ENCODE results near the gene ENOX2.
"Not testable (repeated sequence)": the region's sequence is repeated elsewhere in the genome, so short reads cannot be mapped to it uniquely, and the experiment has no call there.

The ENOX2 gene

GRCh38 chrX:130741584-130741983, 161.4 kb downstream of the ENOX2 start:
- no peak for DNase-seq

DNA sequence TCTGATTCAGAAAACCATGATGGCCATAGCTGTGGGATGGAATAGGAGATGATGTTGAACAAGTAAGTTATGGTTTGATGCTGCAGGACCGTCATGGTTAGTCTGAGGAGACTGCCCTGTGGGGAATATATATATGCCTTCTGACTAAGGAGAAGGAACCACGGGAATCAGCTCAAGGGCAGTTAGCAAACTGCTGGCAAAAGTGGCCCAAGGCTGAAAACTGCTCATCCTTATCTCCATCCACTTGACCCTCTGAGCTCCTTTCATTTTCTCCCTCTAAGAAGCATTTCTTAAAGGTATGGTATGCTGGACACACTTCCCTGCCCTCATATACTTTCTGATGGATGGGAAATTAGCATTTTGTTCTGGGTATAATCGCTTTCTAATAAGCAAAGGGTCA, 161.9 kb downstream of the ENOX2 start:
- DNase-seq: no peak

- no peak for DNase-seq
Observed at GRCh38 chrX:130738638-130739195, 164.3 kb downstream of the ENOX2 start.

DNA sequence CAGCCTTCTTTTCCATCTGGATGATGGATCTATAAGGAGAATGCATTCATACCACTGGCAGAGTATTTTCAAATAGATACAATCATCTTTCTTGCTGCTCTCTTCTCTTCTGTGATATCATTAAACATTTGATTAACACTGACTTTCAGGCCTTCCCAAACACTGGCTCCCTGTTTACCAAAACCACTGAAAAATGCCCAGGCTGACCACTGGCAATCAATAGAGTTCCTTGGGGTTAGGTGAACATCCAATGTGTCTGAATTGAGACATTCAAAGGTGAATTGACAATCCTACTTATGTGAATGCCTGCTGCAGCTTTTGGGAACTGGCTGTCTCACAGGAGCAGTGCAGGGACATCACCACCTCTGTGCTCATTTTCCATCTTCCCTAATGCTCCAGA, 168.3 kb downstream of the ENOX2 start:
- no peak for DNase-seq

DNA sequence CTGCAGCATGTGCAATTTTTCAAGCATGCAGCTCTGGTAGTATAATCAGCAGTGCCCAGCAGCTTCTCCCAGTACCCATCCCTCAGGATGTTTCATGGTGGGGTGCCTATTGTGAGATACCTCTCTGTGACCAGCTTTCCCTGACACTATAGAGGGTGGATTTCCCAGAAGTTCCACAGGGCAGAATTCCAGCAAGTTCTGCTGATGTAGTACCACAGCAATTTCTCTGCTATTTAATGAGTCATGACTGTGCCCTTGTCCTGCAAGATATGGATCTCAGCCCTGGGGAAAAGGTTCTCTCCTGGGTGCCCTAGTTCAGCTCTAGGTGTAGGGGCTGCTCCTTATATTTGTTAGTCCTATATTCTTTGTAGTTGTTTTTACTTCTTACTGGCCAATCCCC, 174.8 kb downstream of the ENOX2 start:
- DNase-seq: no peak

- DNase-seq: no peak
Observed at GRCh38 chrX:130726661-130727060, 176.3 kb downstream of the ENOX2 start.

DNA sequence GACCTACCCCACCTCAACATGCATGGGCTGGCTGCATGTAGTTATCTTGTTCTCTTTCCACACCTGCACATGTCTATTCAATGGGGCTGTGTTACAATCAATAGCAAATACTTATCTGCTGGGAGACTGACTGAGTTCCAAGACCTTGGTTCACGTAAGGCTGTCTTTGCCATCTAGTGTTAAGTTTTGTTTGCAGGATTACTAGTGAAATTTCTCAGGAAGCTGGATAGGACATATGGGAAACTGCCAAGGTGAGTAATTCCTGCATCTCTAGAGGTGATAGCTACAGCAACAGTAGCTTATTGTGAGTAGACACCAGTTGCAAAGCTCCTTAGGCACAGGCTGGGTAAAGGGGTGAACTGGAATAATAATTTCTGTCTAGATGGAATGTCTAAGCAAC, 177.5 kb downstream of the ENOX2 start:
- DNase-seq: no peak

- no peak for DNase-seq
Observed at GRCh38 chrX:130719413-130719812, 183.6 kb downstream of the ENOX2 start.

DNA sequence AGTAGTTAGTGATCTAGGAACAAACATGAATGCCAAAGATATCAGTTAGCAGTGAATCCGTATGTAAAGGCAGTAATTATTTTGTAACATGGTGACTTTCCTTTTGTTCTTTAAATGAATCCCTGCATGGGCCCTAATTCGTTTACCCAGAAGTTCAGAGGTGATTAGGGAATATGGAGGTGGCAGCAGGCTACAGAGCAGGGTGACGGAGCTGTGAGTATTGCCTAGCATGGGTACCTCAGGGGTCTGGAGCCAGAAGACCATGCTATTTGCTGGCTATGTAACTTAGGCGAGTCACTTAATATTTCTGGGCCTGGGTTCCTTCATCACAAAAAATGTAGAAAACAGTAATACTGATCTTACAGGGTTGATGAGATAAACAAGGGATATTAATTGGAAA, 184.9 kb downstream of the ENOX2 start:
- DNase-seq: no peak

DNA sequence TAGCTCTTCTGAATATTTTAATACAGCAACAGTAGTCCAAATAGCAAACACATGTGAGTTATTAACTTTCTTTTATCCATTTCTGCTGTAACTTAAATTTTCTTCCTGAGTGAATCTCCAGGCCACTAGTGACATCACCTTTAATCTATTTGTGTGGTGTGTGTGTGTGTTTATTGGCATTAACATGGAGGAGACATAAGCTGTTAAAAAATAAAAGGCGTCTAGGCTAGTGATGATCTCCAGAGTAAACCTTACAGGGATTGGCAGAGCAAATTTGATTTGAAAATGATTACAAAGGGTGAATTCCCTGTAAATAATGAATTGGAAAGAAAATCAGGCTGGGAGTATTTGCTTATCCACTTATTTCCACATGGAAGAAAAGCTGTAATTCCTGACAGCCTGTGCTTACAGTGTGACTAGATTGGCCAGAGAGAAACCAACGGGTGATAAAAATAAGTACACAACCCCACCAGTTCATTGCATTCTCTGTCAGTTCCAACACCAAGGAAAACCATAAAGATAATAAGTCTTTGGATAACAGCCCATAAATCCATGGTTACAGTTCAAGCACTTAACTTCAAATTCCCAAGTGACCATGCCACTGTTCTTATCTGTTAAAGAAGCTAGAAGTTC, 186.1 kb downstream of the ENOX2 start:
- no peak for DNase-seq

GRCh38 chrX:130716346-130716745, 186.7 kb downstream of the ENOX2 start:
- no peak for DNase-seq

GRCh38 chrX:130715299-130715698, 187.7 kb downstream of the ENOX2 start:
- no peak for DNase-seq

DNA sequence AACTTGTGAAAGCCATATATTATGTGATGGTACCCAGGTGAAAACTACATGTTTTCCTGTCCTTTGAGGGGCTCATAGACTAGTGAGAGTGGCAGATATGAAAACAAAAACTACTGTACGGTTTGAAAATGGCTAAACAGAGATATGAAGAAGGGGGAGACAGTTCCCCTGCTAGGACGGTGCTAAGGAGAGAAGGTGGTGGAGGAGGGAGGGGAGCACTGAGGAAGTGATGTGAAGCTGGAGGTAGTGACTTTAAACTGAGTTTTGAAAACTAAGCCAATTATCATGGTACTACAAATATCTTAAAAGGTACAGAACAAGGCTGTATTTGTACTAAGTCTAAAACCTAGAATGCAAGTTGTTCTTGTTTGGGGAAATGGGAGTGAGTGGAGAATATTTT, 188.3 kb downstream of the ENOX2 start:
- DNase-seq: no peak

DNA sequence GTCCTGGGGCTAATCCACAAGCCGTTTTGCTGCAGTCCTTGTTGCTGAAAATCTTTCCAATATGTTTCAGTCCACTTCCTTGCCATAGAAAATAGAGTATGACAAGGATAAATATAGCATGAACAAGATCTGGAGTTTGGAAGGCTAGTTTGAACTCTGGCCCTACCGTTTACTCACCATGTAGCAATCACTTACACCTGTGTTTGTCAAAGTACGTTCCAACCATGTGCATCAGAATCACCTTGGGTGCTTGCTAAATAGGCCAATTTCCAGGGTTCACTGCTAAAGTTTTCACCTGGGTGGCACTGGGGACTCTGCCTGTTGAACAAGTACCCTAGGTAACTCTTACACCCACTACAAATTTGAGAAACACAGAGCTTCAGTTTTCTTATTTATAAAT, 188.9 kb downstream of the ENOX2 start:
- no peak for DNase-seq

GRCh38 chrX:130709178-130709577, 193.8 kb downstream of the ENOX2 start:
- not testable (repeated sequence) for DNase-seq

DNA sequence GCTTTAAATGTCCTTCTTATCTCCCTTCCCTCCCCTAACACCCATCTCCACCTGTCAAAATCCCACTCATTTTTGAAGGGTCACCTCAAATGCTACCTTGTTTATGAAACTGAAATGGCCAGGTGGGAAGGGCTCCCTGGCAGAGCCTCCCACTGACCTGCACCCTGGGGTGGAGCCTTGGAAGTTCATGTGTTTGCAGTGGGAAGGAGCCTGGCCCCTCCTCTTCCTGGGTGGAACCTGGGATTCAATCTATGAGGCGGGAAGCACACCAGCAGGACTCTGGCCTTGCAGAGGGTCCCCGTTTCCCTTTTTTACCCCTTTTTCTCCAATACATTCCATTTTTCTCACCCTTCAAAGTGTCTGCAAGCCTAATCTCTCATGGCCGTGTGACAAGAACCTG, 197.4 kb downstream of the ENOX2 start:
- DNase-seq: no peak

DNA sequence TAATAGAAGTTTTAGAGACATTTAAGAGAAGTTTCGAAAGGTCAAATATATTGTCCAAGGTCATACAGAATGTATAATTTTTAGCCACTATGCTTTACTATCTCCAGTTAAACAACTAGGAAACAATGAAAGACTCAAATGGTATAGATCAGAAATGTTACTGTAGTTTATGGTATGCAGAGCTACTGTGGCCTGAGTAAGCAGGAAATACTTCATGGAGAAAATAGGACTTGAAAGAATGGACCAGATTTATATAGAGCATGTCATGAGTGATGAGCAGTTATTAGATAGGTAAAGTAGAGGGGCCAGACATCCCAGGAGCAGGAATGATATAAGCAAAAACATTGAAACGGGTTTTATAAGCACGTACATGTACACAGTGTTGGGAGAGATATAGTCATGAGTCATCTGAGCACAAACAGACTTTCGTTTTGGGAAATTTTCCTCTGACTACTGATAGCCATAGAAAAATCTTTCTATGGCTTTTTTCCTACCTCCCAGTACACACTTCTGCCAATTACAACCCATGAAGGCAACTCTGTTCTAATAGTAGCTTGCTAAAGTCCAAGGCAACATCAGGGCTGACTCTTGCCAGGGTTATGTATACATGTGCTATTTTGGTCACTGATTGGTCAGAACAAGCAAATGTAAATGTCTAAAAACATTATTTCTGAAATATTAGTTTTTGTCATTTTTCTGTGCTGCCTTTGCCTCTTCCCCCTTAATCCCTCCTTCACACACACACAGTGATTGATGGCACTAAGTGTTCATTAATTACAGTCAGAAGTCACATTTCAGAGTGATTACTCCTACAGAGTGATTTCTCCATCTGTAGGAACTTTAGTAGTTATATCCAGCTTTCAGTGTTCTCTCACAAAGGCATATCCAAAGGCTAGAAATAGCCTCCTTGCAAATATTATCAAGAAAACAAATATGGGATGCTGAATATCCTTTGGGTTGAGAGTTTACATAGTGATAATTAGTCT, 198.7 kb downstream of the ENOX2 start:
- DNase-seq: no peak

GRCh38 chrX:130702867-130703707, 199.9 kb downstream of the ENOX2 start:
- no peak for DNase-seq

DNA sequence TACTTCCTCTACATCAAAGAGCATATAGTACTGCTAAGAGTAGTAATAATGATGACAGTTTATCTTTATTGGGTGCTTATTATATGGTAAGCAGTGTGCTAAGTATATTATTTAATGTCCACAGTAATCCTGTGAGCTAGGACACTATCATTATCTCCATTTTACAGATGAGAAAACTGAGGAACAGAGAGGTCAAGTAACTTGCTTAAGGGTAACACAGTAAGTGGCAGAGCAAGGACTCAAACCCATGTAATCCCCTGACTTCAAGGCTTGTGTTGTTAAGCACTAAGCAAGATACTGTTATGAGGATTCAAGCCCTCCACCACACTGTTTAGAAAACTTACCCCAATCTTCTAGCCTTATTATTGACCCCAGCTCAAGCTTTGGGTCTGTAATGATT, 202.4 kb downstream of the ENOX2 start:
- DNase-seq: no peak

GRCh38 chrX:130699618-130700017, 203.4 kb downstream of the ENOX2 start:
- no peak for DNase-seq

DNA sequence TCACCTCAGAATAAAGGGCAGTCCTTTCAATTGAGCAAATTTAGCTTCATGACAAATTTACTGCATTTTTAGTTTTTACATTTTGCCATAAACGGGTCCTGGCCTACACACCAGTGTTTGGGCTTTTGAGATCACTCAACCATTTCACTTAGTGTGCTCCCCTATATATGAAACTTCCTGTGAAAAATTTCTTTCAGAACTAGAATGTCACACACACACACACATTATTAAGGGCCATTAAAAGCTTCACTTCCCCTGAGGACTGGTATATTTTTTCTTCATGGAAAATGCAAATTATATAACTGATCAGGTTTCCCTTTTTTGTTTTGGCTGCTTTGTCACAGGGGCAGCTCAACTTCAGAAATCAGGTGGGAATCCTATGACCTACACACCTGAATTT, 206.5 kb downstream of the ENOX2 start:
- DNase-seq: no peak

- DNase-seq: no peak
Observed at GRCh38 chrX:130695931-130696330, 207.1 kb downstream of the ENOX2 start.

DNA sequence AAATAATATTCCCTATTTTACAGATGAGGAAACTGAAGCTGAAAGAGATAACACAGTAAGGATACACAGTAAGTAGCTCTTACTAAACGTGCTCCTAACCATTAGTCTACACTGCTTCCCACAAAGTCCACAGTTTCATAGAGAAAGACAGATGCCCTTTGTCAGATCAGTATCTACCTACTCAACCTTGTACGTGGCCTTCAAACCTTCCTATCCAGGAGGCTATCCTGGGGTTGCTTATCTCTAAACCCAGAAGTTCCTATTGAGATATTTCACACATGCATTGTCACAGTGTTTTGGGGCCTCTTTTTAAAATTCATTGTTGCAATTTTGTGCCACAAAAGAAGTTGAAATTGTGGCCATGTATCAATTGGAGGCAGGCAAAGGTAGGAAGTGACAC, 208.0 kb downstream of the ENOX2 start:
- DNase-seq: no peak
